ENCODE measurements around the gene SPATS2. TPM values are rescaled to one million over a fixed set of nuclear protein-coding genes. Genes with fewer than 3 reads are reported as not detected.
A peak's percentile ranks its signal among the peaks of the same experiment; 100 is the strongest.

The SPATS2 gene
- total RNA-seq, 6 experiments from 2014 or later, result 33.4 to 64.4 (median 50.9) TPM

- no peaks in the 10 kb centered on the region for H3K36me3 Mint-ChIP-seq (ENCODE audit: low read depth)
- H3K4me3 Mint-ChIP-seq, result peak overlapping the region; percentile 78
- H3K4me1 Mint-ChIP-seq (ENCODE audit: low read depth), result peaks cover 36% of the 10 kb centered on the region
- no peak for TF ChIP-seq CTCF (IDR thresholded peaks at IDR 0.05)
- peaks cover 23% of the 10 kb centered on the region; the same call in 1 of the 2 replicates for H3K27me3 Mint-ChIP-seq (ENCODE audit: insufficient read depth)
- no peak for DNase-seq
- no peaks in the 10 kb centered on the region for H3K9me3 Mint-ChIP-seq
- H3K27ac Mint-ChIP-seq, result no peak overlapping the region
Observed at GRCh38 chr12:49345825-49346658, 21.2 kb upstream of the SPATS2 start.

- H3K4me3 Mint-ChIP-seq, result peak within 1 kb of the TSS; percentile 78
- H3K36me3 Mint-ChIP-seq (ENCODE audit: low read depth), result no peaks in the 10 kb centered on the region
- DNase-seq, result no peak
- no peaks in the 10 kb centered on the region for H3K9me3 Mint-ChIP-seq
- H3K27me3 Mint-ChIP-seq (ENCODE audit: insufficient read depth), result peaks cover 16% of the 10 kb centered on the region; the same call in 1 of the 2 replicates
- peaks cover 36% of the 10 kb centered on the region for H3K4me1 Mint-ChIP-seq (ENCODE audit: low read depth)
- TF ChIP-seq CTCF (IDR thresholded peaks at IDR 0.05), result no peak
- H3K27ac Mint-ChIP-seq, result no peak within 1 kb of the TSS
Observed at GRCh38 chr12:49346659-49347310, 20.5 kb upstream of the SPATS2 start, which contains the start of gene DNAJC22. DNAJC22 (plus strand) TSS chr12:49346888; CDS start chr12:49348873, 1,985 bp downstream.

GRCh38 chr12:49347311-49348193 is 19.7 kb upstream of the SPATS2 start:
- no peaks in the 10 kb centered on the region for H3K9me3 Mint-ChIP-seq
- peak overlapping the region; percentile 46; the same call in 1 of the 2 replicates for H3K27ac Mint-ChIP-seq
- H3K27me3 Mint-ChIP-seq (ENCODE audit: insufficient read depth), result peaks cover 15% of the 10 kb centered on the region; the same call in 1 of the 2 replicates
- peak overlapping the region; percentile 78 for H3K4me3 Mint-ChIP-seq
- H3K36me3 Mint-ChIP-seq (ENCODE audit: low read depth), result no peaks in the 10 kb centered on the region
- H3K4me1 Mint-ChIP-seq (ENCODE audit: low read depth), result peaks cover 34% of the 10 kb centered on the region
- peak; percentile 99 for TF ChIP-seq CTCF (IDR thresholded peaks at IDR 0.05)
- peak; percentile 46 for DNase-seq

- Mint-ChIP-seq H3K9me3 (no peaks in the 10 kb centered on the region), H3K36me3 (ENCODE audit: low read depth) (no peaks in the 10 kb centered on the region), H3K27ac (no peak overlapping the region), H3K4me3 (no peak overlapping the region), H3K4me1 (ENCODE audit: low read depth) (peaks cover 25% of the 10 kb centered on the region), H3K27me3 (ENCODE audit: insufficient read depth) (peaks cover 12% of the 10 kb centered on the region; the same call in 1 of the 2 replicates)
- no peak for TF ChIP-seq CTCF (IDR thresholded peaks at IDR 0.05)
- DNase-seq, result no peak
Observed at GRCh38 chr12:49348781-49349180, 18.5 kb upstream of the SPATS2 start.

- no peak for DNase-seq
- no peak overlapping the region for H3K4me3 Mint-ChIP-seq
Observed at GRCh38 chr12:49349266-49349665, 18.0 kb upstream of the SPATS2 start.

More at GRCh38 chr12:49349266-49349665, 18.0 kb upstream of the SPATS2 start:
- Mint-ChIP-seq H3K9me3 (no peaks in the 10 kb centered on the region), H3K4me1 (ENCODE audit: low read depth) (peaks cover 25% of the 10 kb centered on the region), H3K27me3 (ENCODE audit: insufficient read depth) (peaks cover 8% of the 10 kb centered on the region; the same call in 1 of the 2 replicates), H3K36me3 (ENCODE audit: low read depth) (no peaks in the 10 kb centered on the region), H3K27ac (no peak overlapping the region)
- no peak for TF ChIP-seq CTCF (IDR thresholded peaks at IDR 0.05)
